HG03575 (cell line): Measurements from ENCODE around the gene GALK2.
A peak's percentile ranks its signal among the peaks of the same experiment; 100 is the strongest.
"Not testable (repeated sequence)": the region's sequence is repeated elsewhere in the genome, so short reads cannot be mapped to it uniquely, and the experiment has no call there.

Experiments
- ATAC-seq: cut with Tn5 transposase; IDR thresholded peaks from one replicate; pipeline ENCODE4 v1.9.1; 2021; ENCODE audit not compliant: unreplicated experiment, insufficient number of reproducible peaks, low FRiP score; ENCODE audit errors: extremely low read depth

GALK2 gene

DNA sequence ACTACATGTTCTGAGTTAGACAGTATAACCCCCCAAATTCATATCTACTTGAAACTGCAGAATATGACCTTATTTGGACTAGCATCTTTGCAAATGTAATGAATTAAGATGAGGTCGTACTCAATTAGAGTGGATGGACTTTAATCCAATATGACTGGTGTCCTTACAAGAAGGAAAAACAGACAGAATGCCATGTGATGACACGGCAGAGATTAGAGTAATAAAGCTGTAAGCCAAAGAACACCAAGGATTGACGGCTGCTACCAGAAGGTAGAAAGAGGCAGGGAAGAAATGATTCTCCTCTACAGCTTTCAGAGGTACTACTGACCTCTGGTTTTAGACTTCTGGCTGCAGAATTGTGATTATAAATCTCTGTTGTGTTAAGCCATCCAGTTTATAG, 30.3 kb downstream of the GALK2 start:
- ATAC-seq = no peak

DNA sequence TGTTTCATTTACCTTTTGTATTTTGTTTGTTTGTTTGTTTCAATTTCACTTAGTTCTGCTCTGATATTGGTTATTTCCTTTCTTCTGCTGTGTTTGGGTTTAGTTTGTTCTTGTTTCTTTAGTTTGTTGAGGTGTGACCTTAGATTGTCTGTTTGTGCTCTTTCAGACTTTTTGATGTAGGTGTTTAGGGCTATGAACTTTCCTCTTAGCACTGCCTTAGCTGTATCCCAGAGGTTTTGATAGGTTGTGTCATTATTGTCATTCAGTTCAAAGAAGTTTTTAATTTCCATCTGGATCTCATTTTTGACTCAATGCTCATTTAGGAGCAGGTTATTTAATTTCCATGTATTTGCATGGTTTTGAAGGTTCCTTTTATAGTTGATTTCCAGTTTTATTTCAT, 38.1 kb downstream of the GALK2 start:
- not testable (repeated sequence) for ATAC-seq

DNA sequence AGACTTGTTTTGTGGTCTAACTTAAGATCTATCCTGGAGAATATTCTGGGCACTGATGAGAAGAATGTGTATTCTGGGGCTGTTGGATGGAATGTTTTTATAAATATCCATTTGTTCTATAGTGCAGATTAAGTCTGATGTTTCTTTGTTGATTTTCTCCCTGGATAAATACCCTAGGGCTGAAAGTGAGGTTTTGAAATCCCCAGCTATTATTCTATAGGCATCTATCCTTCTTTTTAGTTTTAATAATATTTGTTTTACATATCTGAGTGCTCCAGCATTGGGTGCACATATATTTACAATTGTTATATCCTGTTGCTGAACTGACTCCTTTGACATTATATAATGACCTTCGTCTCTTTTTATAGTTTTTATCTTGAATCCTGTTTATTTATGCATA, 42.9 kb downstream of the GALK2 start:
- no peak for ATAC-seq

DNA sequence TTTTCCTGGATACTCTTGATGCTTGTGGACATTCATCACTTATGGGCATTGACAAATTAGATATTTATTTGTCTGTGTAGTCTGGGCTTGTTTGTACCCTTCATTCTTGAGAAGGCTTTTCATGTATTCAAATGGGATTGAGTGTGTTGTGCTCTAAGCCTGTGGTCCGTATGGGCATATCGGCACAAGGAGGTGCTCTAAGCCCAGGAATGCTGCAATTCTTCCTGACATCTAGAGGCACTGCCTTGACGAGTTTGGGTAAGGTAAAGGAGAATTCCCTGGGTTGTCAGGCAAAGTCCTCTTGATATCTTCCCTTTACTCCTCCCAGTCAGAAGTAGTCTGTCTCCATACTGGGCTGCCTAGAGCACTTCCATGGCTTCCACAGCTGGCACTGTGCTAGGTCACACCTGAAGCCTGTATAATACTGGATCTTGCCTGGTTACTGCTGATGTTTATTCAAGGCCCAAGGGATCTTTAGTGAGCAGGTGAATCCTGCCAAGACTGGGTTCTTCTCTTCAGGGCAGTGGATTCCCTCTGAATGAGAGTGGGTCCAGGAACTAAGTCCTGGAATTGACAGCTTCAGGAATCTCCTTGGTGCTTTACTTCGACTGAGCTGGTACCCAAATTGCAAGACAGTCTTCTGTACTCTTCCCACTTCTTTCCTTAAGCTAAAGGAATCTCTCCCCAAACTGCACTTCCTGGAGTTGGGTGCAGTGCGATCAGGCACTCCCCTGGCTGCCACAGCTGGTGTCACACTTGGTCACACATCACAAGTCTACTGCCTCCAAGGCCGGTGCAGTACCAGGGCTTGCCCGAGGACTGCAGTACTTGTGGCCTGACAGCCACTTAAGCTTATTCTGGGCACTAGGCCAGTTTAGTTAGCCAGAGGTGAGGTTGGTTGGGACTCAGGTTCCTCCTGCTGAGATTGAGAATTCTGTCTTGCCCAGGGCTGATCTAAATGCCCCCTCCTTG, 46.0 kb downstream of the GALK2 start:
- ATAC-seq = peak; percentile 87

DNA sequence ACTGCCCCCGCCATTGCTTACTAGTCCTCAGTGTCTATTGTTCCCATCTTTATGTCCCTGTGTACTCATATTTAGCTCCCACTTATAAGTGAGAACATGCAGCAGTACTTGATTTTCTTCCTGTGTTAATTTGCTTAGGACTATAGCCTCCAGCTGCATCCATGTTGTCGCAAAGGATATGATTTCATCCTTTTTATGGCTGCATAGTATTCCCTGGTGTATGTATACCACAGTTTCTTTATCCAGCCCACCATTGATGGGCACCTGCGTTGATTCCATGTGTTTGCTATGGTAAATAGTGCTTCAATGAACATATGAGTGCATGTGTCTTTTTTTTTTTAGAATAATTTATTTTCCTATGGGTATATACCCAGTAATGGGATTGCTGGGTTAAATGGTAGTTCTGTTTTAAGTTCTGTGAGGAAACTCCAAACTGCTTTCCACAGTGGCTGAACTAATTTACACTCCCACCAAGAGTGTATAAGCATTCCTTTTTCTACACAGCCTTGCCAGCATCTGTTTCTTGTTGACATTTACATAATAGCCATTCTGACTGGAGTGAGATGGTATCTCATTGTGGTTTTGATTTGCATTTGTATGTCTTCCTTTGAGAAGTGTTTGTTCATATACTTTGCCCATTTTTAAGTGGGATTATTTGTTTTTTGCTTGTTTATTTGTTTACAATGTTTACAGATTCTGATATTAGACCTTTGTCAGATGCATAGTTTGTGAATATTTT, 53.7 kb downstream of the GALK2 start:
- ATAC-seq = no peak

DNA sequence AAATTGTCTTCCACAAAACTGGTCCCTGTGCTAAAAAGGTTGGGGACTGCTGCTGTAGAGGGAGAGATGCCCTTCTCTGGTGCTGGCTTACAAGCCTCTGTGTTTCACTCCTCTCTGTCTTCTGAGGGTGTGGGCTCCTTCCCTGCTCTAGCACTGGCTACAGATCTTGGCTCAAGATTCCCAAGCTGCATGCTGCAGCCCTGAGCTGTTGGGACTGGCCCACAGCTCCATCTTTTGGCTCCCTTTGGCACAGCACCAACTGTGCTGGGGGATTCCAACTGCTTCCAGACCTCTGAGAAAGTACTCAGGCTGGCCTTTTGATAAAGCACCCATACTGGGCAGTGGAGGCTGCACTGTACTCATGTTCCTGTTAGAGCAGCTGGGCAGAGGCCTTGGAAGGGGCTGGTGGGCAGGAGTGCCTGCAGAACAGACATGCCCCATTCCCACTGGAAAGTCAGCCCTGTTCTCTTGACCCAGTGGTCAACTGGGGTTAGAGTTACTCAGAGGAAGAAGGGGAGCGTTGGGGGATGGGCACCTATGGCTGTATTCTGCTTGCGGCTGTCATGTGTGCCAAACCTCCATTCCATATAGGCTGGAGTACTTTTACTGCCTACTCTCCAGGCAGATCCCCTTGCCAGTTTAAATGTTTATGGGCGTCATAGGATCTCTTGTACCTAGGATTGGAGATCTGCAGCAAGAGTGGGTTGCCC, 55.7 kb downstream of the GALK2 start:
- no peak for ATAC-seq

DNA sequence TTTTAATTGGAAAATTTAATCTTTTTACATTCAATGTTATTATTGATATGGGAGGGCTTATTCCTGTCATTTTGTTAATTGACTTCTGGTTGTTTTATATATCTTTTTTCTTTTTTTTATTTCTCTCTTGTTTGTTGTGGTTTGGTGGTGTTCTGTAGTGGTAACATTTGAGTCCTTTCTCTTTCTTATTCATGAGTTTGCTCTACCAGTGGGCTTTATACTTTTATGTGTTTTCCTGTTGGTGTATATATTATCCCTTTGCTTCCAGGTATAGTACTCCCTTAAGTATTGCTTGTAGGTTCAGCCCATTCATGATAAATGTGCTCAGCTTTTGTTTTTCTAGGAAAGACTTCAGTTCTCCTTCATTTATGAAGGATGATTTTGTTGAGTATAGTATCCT, 57.6 kb downstream of the GALK2 start:
- ATAC-seq = no peak

DNA sequence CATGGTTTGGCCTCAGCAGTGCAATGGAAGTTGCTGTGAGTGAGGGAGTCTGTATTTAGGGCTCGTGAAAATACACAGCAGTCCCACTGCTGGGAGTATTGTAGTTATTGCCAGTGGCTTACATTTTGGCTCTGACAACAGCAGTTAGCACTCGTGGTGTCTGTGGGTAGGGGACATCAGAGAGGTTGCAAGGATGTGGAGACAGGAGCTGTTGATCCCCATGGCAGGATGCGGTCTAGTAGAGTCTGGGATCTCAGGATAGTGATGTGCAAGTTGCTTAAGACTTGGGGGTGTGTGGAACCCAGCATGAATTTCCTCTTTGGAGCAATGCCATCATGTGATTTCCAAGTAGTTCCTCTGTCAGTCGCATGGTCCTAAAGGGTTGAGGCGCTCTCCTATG, 59.9 kb downstream of the GALK2 start:
- ATAC-seq = no peak

DNA sequence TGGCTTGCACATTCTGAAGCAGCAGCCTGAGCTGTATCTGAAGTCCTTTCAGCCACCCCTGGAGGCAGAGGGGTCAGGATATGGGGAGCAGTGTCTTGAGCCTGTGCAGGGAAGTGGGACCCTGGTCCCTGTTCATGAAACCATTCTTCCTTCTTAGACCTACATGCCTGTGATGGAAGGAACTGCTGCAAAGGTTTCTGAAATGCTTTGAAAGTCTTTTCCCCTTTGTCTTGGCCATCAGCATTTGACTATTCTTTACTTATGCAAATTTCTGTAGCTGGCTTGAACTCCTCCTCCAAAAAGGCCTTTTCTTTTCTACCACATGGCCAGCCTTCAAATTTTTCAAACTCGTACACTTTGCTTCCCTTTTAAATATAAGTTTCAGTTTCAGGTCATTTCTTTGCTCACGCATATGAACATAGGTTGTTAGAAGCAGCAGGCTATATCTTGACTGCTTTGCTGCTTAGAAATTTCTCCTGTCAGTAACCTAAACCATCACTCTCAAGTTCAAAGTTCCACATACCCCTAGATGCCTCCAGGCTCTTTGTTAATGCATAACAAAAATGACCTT, 62.3 kb downstream of the GALK2 start:
- ATAC-seq = no peak

DNA sequence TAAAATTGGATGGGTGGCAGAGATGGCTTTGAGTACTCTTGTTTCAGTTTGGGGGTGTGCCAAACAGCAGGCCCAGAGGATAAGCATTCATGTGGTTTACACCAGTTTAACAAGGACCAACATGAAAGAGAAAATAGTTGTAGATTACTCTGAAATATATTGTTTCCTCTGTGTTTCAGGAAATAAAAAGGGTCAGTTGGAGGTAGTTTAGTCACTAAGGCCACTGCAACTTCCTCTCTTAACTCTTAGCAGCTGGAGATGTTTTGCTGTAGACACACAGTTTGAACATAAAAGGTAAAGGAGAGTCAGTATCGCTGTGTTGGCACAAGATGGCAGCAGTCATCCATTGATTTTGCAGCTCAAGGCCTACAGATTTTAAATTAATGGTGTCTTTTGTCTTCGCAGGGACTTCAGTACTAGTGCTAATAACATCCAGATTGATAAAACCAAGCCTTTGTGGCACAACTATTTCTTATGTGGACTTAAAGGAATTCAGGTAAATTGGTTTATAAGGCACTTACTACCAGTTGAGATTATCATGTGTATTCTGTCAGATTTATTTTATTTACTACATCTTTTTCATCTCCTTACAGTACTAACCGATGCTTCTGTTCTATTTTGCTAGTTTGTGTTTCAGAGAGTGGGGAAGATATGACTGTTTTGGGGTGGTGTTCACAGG, 65.5 kb downstream of the GALK2 start:
- ATAC-seq = peak; percentile 80

DNA sequence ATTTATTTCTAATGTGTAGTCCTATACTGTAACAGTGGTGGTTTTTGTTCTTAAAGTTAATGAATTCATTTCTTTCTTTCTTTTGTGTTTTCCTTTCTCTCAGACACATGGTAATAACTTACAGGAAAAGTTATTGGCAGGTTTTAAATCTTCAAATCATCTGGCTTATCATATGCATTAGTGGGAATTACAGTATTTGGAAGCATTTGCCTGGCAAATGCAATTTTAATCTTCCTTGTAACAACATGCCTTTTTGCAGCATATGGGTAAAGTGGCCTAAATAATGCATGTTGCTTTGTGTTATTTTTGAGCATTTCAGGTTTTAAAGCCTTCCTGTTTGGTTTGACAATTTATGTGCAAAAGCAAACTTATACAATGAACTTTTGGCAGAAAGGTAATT, 66.8 kb downstream of the GALK2 start:
- no peak for ATAC-seq

DNA sequence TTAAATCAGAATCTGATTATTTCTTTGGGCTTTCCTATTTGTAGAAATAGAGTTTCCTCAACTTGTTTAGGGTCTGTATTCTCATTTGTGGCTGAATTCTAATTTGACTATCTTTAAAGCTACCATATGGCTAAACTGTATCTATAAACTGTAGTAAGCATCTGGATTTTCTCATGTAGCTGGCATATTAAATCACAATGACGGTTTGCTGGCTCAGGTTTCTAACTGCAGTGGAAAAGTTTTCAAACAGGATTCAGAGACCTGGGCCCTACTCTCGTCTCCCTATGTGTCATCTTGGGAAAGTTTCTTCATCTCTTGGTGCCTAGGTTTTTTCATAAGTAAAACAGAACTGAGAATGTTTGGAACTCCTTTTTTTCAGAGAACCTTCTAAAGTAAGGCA, 68.3 kb downstream of the GALK2 start:
- no peak for ATAC-seq

DNA sequence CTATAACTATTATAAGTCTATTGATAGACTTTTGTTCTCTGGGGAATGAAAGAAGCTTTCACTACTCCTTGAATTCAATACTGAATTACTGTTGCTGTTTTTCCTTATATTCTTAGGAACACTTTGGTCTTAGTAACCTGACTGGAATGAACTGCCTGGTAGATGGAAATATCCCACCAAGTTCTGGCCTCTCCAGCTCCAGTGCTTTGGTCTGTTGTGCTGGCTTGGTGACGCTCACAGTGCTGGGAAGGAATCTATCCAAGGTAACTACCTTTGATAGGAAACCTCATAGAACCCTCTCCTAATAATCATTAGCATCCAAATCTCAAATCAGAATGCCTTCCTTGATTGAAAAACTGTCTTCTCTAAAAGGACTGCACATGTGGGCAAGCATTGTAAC, 69.1 kb downstream of the GALK2 start:
- ATAC-seq = no peak

DNA sequence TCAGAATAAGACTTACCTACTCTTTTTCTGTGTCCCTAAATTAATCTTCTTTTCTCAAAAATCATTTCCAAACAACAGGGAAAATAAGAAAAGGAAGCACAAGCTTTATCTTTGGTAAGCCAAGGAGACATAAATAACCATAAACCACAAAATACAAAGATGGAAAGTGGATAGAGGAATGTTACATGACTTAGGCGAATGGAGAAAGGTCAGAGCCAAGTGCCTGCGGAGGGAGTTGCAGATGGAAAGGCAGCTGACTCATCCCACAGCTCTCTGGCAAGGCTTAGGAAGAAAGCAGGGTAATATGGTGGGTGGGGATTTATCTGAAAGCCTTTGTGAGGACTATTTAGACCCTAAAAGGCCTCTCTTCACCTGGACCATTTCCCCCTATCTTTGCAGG, 72.8 kb downstream of the GALK2 start:
- ATAC-seq = no peak

DNA sequence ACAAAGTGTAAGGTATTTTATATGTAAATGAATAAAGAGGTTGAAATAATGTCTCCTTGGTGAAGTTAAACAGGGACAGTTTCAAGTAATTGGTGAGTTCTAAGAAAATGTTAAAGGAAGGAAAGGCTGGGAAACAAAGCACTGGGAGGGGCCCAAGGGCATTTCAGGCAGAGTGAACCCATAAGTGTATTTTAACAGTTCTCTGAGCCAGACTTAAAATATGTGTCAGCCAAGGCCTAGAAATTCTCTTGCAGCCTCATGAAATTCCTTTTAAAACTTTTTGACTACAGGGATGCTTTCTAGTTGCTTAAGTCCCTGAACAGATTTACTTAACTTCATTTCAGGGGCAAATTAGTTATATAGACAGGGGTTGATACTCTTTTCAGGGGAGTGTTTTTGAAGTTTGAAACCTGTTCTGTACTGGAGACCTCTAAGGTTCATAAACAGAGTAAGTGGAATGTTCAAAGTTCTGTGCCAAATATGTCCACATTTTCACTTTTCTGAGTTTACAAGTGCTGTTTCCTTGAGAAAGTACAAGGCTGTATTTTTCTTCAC, 77.6 kb downstream of the GALK2 start:
- no peak for ATAC-seq

DNA sequence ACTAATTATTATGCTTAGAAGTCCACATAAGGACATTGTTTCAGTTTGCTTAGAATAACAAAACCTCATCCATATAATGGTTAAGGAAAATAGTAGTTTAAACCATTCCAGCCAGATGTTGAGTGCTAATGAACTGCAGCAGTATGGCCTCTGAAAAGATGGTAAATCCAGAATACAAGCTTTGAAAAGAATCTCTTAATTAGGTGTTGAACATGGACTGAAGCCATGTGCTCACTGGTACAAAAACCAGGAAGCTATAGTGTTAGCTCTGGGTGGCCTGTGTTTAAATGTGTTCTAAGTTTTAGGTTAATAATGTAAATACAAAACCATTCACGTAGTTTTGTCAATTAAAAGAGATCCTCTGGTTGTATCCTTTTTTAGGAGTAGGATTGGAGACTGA, 78.2 kb downstream of the GALK2 start:
- no peak for ATAC-seq

DNA sequence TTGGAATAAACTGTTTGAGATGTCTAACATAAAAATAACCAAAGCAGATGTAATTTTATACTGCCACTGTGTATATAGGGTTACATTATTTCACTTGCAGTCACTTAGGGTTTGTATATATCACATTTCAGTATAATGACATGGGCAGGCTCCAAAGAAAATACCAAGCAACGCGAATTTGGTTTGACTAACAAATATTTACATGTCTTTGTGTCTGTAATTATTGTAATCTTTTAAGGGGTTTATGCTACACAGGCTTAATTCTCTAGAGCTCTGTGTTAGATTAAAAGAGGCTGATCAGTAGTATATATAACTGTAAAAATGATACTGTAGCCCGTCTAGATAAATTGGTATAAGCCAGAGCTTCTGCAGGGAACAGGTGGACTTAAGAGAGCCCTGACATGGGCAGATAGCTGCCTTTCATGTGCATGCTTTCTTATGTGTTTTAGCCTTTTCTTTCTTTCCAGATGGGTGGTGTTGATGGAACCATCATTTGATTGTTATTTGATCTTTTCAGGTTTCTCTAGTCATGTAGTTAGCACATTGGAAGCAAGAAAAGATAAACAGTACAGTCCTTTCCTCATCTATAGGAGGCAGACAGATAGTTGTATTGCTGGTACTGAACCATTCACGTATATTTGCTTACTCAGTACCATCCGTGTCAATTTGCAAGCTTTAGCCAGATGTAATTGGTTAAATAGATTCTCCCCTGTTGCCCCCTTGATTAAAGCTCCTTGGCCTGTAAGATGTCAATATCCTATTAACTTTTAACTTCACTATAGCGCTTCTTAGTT, 86.1 kb downstream of the GALK2 start:
- ATAC-seq = no peak

DNA sequence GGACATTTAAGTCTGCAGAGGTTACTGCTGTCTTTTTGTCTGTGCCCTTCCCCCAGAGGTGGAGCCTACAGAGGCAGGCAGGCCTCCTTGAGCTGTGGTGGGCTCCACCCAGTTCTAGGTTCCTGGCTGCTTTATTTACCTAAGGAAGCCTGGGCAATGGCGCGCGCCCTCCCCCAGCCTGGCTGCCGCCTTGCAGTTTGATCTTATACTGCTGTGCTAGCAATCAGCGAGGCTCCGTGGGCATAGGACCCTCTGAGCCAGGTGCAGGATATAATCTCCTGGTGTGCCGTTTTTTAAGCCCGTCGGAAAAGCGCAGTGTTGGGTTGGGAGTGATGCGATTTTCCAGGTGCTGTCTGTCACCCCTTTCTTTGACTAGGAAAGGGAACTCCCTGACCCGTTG, 95.1 kb downstream of the GALK2 start:
- not testable (repeated sequence) for ATAC-seq
